Dendritic cell treated with granulocyte-macrophage colony-stimulating factor and Interleukin-4, amounts not matched to agents 40 ng/mL and 50 ng/mL, for 4 days (primary cell): ENCODE results near the gene NOL4L.
"Not testable (repeated sequence)": the region's sequence is repeated elsewhere in the genome, so short reads cannot be mapped to it uniquely, and the experiment has no call there.

Source experiments
- H3K27ac Mint-ChIP-seq: one replicate; pipeline ENCODE4 v1.8.0; 2022; ENCODE audit warnings: mild to moderate bottlenecking, mixed read lengths
- H3K27me3 Mint-ChIP-seq: one replicate; pipeline ENCODE4 v1.8.0; 2022; ENCODE audit warnings: mild to moderate bottlenecking, mixed read lengths
- H3K36me3 Mint-ChIP-seq: one replicate; pipeline ENCODE4 v1.8.0; 2022; ENCODE audit warnings: low read depth, mixed read lengths
- H3K4me1 Mint-ChIP-seq: one replicate; pipeline ENCODE4 v1.8.0; 2022; ENCODE audit warnings: low read depth, mixed read lengths
- H3K4me3 Mint-ChIP-seq: one replicate; pipeline ENCODE4 v1.8.0; 2022; ENCODE audit warnings: mild to moderate bottlenecking, moderate library complexity, mixed read lengths
- H3K9me3 Mint-ChIP-seq: one replicate; pipeline ENCODE4 v1.8.0; 2022; ENCODE audit warnings: mixed read lengths
- intact Hi-C: fragments of 100-400 bp; cut with micrococcal nuclease; formaldehyde crosslinking; loops from one replicate; pipeline ENCODE4 v1.15.0; 2022

Gene NOL4L

GRCh38 chr20:32496811-32497533, 88.2 kb downstream of the NOL4L start:
- Mint-ChIP-seq H3K36me3 (peaks cover 24% of the 10 kb centered on the region), H3K27me3 (no peaks in the 10 kb centered on the region), H3K9me3 (no peaks in the 10 kb centered on the region), H3K27ac (no peak overlapping the region), H3K4me1 (peaks cover 32% of the 10 kb centered on the region), H3K4me3 (no peak overlapping the region)
- intact Hi-C loops, result no loop called here

DNA sequence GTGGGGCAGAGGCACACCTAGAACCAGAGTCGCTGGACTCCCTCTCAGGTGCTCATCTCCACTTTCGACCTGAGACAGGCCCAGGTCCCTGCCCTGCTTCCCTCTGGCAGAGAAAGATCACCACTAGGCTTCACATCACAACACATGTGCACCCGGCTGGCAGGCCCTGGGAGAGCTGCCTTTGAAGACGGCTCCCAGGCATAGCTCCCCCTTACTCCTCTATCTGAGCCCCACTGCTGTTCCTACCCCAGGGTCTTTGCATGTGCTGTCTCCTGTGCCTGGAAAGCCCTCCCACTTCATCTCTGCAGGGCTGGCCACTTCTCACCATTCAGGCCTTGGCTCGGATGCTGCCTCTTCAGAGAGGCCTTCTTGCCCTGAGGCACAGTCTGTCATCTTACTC, 89.2 kb downstream of the NOL4L start:
- H3K4me1 Mint-ChIP-seq, result peaks cover 33% of the 10 kb centered on the region
- intact Hi-C loops, result no loop called here
- no peaks in the 10 kb centered on the region for H3K27me3 Mint-ChIP-seq
- H3K36me3 Mint-ChIP-seq, result peaks cover 31% of the 10 kb centered on the region
- H3K9me3 Mint-ChIP-seq, result no peaks in the 10 kb centered on the region
- no peak overlapping the region for H3K4me3 Mint-ChIP-seq
- no peak overlapping the region for H3K27ac Mint-ChIP-seq

DNA sequence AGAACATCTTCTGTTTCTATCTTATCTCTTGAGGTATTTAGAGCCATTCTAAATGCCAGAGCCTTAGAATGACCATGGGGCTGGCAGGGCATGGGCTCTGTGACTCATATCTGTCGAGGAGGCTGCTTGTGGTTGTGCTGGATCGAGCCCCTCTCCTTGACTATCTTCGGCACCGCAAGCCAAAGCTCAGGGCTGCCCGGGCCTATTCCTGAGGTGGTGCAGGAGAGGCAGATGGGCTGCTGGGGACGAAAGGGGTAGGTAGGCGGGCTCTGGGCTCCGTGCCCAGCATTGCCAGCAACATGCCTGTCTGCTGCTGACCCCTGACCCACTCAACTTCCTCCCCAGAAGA, 89.9 kb downstream of the NOL4L start:
- Mint-ChIP-seq H3K36me3 (peaks cover 33% of the 10 kb centered on the region), H3K9me3 (no peaks in the 10 kb centered on the region), H3K27me3 (no peaks in the 10 kb centered on the region), H3K4me1 (peaks cover 35% of the 10 kb centered on the region), H3K27ac (no peak overlapping the region), H3K4me3 (no peak overlapping the region)
- intact Hi-C loops, result no loop called here

- Mint-ChIP-seq H3K4me1 (peaks cover 35% of the 10 kb centered on the region), H3K9me3 (no peaks in the 10 kb centered on the region), H3K27ac (peak overlapping the region; percentile 31), H3K36me3 (peaks cover 33% of the 10 kb centered on the region), H3K4me3 (no peak overlapping the region), H3K27me3 (no peaks in the 10 kb centered on the region)
- intact Hi-C loops, result no loop called here
Observed at GRCh38 chr20:32494483-32495216, 90.5 kb downstream of the NOL4L start.

DNA sequence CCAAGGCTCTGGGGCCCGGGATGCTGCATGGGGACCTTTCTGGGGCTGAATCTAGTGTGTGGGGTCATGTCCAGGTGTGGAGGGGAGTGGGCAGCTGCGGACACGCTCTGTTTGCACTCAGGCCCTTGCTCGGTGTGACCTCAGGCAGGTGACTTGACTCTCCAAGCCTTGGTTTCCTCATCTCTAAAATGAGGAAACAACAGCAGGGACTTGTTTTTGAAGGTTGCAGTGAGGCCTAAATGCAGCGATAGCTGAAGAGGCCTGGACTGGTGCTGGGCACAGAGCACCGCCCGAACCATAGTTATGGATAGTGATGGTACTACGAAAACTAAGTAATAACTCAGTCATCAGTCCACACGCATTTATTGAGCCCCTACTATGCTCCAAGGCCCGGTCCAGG, 91.8 kb downstream of the NOL4L start:
- intact Hi-C loops, result no loop called here
- Mint-ChIP-seq H3K9me3 (no peaks in the 10 kb centered on the region), H3K4me1 (peaks cover 33% of the 10 kb centered on the region), H3K27me3 (no peaks in the 10 kb centered on the region), H3K36me3 (peaks cover 33% of the 10 kb centered on the region), H3K4me3 (no peak overlapping the region), H3K27ac (no peak overlapping the region)

DNA sequence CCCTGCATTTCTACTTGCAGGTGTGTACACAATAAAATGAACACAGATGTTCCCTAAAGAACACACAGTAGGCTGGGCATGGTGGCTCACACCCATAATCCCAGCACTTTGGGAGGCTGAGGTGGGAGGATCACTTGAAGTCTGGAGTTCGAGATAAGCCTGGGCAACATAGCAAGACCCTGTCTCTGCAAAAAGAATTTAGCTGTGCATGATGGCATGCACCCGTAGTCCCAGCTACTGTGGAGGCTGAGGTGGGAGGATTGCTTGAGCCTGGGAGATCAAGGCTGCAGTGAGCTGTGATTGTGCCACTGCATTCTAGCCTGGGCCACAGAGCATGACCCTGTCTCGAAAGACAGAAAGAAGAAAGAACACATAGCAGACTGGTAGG, 93.4 kb downstream of the NOL4L start:
- H3K27ac Mint-ChIP-seq, H3K9me3 Mint-ChIP-seq, H3K4me3 Mint-ChIP-seq, intact Hi-C loops, H3K27me3 Mint-ChIP-seq: not testable (repeated sequence)
- Mint-ChIP-seq H3K36me3 (peaks cover 42% of the 10 kb centered on the region), H3K4me1 (peaks cover 22% of the 10 kb centered on the region)

DNA sequence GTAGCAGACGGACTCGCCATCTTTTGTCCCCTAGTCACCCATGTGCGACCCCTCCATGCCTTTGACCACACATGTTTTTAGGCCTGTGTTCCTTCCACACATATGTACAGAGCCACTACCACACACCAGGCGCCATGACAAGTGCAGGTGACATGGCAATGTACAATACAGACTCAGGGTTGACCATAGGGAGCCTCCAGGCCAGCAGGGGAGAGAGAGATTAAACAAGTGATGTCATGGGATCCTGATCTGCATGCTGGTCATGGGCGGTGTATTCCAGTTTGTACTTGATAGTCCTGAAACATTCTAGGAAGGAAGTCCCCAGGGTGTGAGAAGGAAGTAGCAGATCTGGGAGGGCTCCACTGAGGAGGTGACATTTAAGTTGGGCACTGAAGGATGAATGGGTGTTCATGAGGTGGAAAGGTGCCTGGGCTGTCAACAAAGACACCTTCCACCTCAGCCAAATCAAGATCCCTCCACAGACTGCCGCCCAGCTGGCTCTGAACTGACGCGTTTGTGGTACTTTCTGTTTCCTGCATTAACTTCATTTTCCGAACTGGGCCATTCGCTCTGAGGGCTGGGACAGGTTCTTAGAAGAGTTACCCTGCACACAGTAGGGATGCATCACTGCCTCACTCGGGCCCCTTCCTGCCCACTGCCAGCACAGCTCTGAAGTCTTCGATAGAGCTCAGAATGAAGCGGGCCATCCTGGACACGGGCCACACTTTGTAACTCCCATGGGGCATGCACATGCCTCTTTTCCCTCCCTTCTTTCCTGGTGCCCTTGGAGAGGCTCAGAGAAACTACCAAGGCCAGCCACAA, 94.0 kb downstream of the NOL4L start:
- intact Hi-C loops, result no loop called here
- H3K9me3 Mint-ChIP-seq, result no peaks in the 10 kb centered on the region
- H3K27ac Mint-ChIP-seq, result no peak overlapping the region
- H3K27me3 Mint-ChIP-seq, result peaks cover 1% of the 10 kb centered on the region
- H3K4me1 Mint-ChIP-seq, result peaks cover 20% of the 10 kb centered on the region
- no peak overlapping the region for H3K4me3 Mint-ChIP-seq
- H3K36me3 Mint-ChIP-seq, result peaks cover 48% of the 10 kb centered on the region

GRCh38 chr20:32488066-32488838, 96.9 kb downstream of the NOL4L start:
- Mint-ChIP-seq H3K9me3 (no peaks in the 10 kb centered on the region), H3K27ac (no peak overlapping the region)

DNA sequence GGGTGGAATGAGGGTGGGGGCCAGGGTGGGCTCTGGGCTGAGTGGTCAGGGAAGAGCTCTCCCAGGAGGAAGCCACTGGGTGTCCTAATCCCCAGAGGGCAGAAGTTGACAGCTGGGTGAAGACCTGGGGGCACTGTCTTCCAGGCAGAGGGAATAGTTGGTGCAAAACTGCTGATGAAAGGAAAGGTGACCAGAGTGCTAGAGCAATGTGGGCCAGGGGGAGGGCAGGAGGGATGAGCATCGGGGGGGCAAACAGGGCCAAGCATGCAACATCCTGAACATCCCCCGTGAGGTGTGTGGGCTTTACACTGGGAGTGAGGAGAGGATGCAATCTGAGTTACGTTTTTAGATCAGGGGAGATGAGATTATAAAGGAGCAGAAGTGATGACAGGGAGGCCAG, 97.8 kb downstream of the NOL4L start:
- Mint-ChIP-seq H3K36me3 (peaks cover 29% of the 10 kb centered on the region), H3K4me1 (peaks cover 23% of the 10 kb centered on the region), H3K27ac (no peak overlapping the region), H3K27me3 (peaks cover 6% of the 10 kb centered on the region), H3K9me3 (no peaks in the 10 kb centered on the region), H3K4me3 (no peak overlapping the region)
- intact Hi-C loops, result no loop called here

More at GRCh38 chr20:32488066-32488838, 96.9 kb downstream of the NOL4L start:
- intact Hi-C loops, result no loop called here
- Mint-ChIP-seq H3K4me1 (peaks cover 23% of the 10 kb centered on the region), H3K27me3 (peaks cover 6% of the 10 kb centered on the region), H3K36me3 (peaks cover 38% of the 10 kb centered on the region), H3K4me3 (no peak overlapping the region)

DNA sequence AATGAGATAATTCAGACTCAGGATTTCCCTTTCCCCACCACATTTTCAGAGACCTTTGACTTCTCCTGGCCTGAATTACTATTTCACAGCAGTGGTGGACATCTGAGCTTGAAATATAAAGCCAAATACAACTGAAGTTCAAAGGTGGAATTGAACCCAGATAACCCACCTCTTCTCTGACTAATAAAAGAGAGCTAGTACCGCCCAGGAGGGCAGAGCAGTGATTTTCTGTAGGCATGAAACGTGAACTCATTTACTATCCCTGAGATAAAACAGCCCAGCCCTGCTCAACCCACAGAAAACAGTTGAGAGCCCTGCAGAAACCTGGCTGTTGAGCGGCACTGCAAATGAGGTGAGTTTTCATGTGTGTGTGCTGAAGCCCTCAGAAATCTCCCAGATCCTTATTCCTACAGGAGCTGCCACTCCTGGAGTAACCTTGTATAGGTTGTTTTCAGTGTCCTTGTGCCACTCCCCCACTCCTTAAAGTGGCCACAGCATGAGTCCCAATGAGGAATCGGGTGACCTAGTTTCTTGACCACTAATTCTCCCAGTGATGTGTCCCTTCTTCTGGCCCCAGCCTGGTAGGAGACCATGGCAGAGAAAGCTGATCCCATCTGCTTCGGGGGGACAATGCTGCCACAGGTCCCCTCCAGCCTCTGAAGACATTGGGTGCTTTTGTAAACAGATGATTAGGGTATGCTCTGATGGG, 99.2 kb downstream of the NOL4L start:
- Mint-ChIP-seq H3K4me1 (peaks cover 29% of the 10 kb centered on the region), H3K4me3 (no peak overlapping the region), H3K27me3 (peaks cover 10% of the 10 kb centered on the region), H3K36me3 (peaks cover 21% of the 10 kb centered on the region), H3K27ac (no peak overlapping the region), H3K9me3 (no peaks in the 10 kb centered on the region)
- intact Hi-C loops, result no loop called here

DNA sequence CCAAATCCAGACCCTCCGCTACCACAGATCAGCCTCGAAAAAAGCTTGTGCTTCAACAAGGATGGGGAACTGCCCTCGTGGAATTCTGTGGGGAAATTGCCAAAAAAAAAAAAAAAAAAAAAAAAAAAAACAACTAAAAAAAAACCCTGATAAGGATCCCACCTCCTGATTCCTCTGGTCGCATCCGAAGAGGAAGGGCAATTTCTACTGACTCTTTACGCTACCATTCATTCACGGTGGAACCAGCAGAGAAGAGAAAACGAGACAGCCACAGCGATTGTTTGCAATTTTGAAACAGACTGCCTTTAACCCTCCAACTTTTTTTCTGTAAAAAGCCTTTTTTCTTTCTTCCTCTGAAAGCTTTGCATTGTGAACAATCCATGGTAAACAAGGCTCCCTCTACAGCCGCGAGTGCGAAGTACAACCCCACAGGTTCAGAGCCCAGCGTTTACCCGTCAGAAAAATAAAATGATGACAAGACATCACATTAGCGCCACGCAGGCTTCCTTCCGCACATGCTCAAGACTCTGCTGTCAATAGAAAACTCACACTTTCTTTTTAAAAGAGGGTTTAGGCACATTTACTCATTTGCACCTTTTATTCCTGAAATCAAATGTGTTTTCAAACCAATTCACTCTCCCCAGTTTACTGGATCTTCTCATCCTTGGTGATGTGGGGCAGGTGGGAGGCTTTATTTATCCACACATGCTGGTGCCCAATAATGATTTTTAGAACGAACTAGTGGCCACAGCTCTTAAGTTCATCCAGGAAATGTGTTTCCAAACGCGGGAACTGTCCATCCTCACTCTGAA, 100.0 kb downstream of the NOL4L start:
- peaks cover 35% of the 10 kb centered on the region for H3K4me1 Mint-ChIP-seq
- peaks cover 22% of the 10 kb centered on the region for H3K36me3 Mint-ChIP-seq
- intact Hi-C loops, result no loop called here
- peak overlapping the region; percentile 78 for H3K4me3 Mint-ChIP-seq
- peak overlapping the region; percentile 45 for H3K27ac Mint-ChIP-seq
- H3K9me3 Mint-ChIP-seq, result no peaks in the 10 kb centered on the region
- peaks cover 12% of the 10 kb centered on the region for H3K27me3 Mint-ChIP-seq

- Mint-ChIP-seq H3K4me1 (peaks cover 43% of the 10 kb centered on the region), H3K27ac (peak overlapping the region; percentile 45), H3K4me3 (peak overlapping the region; percentile 78), H3K27me3 (peaks cover 12% of the 10 kb centered on the region), H3K36me3 (peaks cover 22% of the 10 kb centered on the region), H3K9me3 (no peaks in the 10 kb centered on the region)
- intact Hi-C loops, result no loop called here
Observed at GRCh38 chr20:32484225-32484957, 100.7 kb downstream of the NOL4L start.
